Measurements from ENCODE around the gene NR6A1. TPM values are rescaled to one million over a fixed set of nuclear protein-coding genes. Genes with fewer than 3 reads are reported as not detected.
"Not testable (repeated sequence)": the region's sequence is repeated elsewhere in the genome, so short reads cannot be mapped to it uniquely, and the experiment has no call there.

NR6A1 gene
- total RNA-seq, 1 donor from 2014 or later: 1.2 TPM

- Histone ChIP-seq H3K4me1 (no peaks in the 10 kb centered on the region), H3K9me3 (no peaks in the 10 kb centered on the region), H3K4me3 (no peak overlapping the region), H3K27ac (no peak overlapping the region), H3K36me3 (no peaks in the 10 kb centered on the region), H3K27me3 (no peaks in the 10 kb centered on the region)
- no peak for TF ChIP-seq POLR2A (IDR thresholded peaks at IDR 0.05)
- TF ChIP-seq, protein P1, sequence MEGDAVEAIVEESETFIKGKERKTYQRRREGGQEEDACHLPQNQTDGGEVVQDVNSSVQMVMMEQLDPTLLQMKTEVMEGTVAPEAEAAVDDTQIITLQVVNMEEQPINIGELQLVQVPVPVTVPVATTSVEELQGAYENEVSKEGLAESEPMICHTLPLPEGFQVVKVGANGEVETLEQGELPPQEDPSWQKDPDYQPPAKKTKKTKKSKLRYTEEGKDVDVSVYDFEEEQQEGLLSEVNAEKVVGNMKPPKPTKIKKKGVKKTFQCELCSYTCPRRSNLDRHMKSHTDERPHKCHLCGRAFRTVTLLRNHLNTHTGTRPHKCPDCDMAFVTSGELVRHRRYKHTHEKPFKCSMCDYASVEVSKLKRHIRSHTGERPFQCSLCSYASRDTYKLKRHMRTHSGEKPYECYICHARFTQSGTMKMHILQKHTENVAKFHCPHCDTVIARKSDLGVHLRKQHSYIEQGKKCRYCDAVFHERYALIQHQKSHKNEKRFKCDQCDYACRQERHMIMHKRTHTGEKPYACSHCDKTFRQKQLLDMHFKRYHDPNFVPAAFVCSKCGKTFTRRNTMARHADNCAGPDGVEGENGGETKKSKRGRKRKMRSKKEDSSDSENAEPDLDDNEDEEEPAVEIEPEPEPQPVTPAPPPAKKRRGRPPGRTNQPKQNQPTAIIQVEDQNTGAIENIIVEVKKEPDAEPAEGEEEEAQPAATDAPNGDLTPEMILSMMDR (IDR thresholded peaks at IDR 0.05): no peak
- TF ChIP-seq POLR2AphosphoS5 (IDR thresholded peaks at IDR 0.05; ENCODE audit: insufficient read depth in 1 of 2, low read depth in 1 of 2): no peak
- DNase-seq (ENCODE audit: extremely low spot score in 2 of 2): no peak
- intact Hi-C loops (cut with DNase I): no loop called here
These were observed 29.4 kb downstream of the NR6A1 start for GRCh38 chr9:124741662-124742061.

DNA sequence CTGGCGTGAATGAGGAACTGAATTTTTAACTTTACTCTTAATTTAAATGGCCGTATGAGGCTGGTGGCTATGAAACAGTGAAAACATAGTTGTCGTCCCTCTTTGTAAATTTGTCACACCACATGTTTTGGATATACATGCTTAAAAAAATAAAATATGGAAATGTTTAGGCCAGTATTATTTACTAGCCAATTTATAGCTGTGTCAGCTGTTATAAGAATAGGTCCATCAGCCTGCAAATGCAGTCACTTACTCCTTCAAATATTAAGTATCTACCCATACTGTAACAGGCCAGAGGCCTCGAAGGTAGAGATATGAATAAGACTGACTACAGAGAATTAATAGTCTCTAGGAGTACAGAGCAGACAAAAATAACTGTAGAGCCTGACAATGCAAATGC lies 30.0 kb downstream of the NR6A1 start:
- H3K4me1 ChIP-seq: no peaks in the 10 kb centered on the region
- H3K9me3 ChIP-seq: no peaks in the 10 kb centered on the region
- TF ChIP-seq, protein P1 (IDR thresholded peaks at IDR 0.05): no peak
- TF ChIP-seq POLR2A (IDR thresholded peaks at IDR 0.05): no peak
- no peak for DNase-seq (ENCODE audit: extremely low spot score in 2 of 2)
- intact Hi-C loops (cut with DNase I): no loop called here
- H3K4me3 ChIP-seq: no peak overlapping the region
- no peak overlapping the region for H3K27ac ChIP-seq
- H3K36me3 ChIP-seq: no peaks in the 10 kb centered on the region
- no peaks in the 10 kb centered on the region for H3K27me3 ChIP-seq

- no peak for DNase-seq (ENCODE audit: extremely low spot score in 2 of 2)
- TF ChIP-seq, protein P1 (IDR thresholded peaks at IDR 0.05): no peak
- TF ChIP-seq POLR2AphosphoS5 (IDR thresholded peaks at IDR 0.05; ENCODE audit: insufficient read depth in 1 of 2, low read depth in 1 of 2) (no peak), POLR2A (IDR thresholded peaks at IDR 0.05) (no peak)
These were observed 31.8 kb downstream of the NR6A1 start for GRCh38 chr9:124739360-124739759.

GRCh38 chr9:124738075-124738474 lies 33.0 kb downstream of the NR6A1 start:
- H3K36me3 ChIP-seq; H3K4me3 ChIP-seq; DNase-seq (ENCODE audit: extremely low spot score in 2 of 2); H3K9me3 ChIP-seq; intact Hi-C loops (cut with DNase I); H3K27ac ChIP-seq; H3K27me3 ChIP-seq; H3K4me1 ChIP-seq: not testable (repeated sequence)

More at GRCh38 chr9:124739360-124739759, 31.8 kb downstream of the NR6A1 start:
- Histone ChIP-seq H3K9me3 (no peaks in the 10 kb centered on the region), H3K4me1 (no peaks in the 10 kb centered on the region), H3K27ac (no peak overlapping the region), H3K36me3 (no peaks in the 10 kb centered on the region), H3K27me3 (no peaks in the 10 kb centered on the region), H3K4me3 (no peak overlapping the region)
- intact Hi-C loops (cut with DNase I): no loop called here

DNA sequence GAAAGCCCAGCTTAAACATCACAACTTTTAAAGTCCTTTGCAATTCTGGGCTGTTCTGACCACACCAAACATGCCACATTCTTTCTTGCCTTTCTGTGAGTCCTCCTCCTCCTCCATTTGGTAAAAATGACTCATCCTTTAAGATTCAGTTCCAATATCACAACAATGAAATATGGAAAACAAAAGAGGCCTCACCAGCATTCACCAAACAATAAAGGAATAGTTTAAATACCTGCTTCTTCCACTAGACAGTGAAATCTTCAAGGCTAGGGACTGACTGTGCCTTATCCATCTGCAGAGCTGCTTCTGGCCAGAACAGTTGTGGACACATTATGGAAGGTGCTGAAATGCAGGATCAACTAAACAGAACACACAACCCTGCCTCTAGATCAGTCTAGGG lies 36.0 kb downstream of the NR6A1 start:
- TF ChIP-seq POLR2A (IDR thresholded peaks at IDR 0.05) (no peak), POLR2AphosphoS5 (IDR thresholded peaks at IDR 0.05; ENCODE audit: insufficient read depth in 1 of 2, low read depth in 1 of 2) (no peak)
- TF ChIP-seq, protein P1 (IDR thresholded peaks at IDR 0.05): no peak
- H3K4me3 ChIP-seq: no peak overlapping the region
- H3K4me1 ChIP-seq: no peaks in the 10 kb centered on the region
- no peaks in the 10 kb centered on the region for H3K36me3 ChIP-seq
- intact Hi-C loops (cut with DNase I): no loop called here
- DNase-seq (ENCODE audit: extremely low spot score in 2 of 2): no peak
- H3K9me3 ChIP-seq: no peaks in the 10 kb centered on the region
- no peaks in the 10 kb centered on the region for H3K27me3 ChIP-seq
- H3K27ac ChIP-seq: no peak overlapping the region

DNA sequence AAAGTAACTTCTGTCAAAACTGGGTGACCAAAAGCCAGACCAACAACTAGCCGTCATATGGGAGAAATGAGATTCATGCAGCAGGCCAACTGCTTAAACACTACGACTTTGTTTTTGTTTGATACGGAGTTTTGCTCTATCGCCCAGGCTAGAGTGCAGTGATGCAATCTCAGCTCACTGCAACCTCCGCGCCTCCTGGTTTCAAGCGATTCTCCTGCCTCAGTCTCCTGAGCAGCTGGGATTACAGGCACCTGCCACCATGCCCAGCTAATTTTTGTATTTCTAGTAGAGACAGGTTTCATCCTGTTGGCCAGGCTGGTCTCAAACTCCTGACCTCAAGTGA lies 36.4 kb downstream of the NR6A1 start:
- H3K27ac ChIP-seq; H3K4me3 ChIP-seq; intact Hi-C loops (cut with DNase I); DNase-seq (ENCODE audit: extremely low spot score in 2 of 2); H3K4me1 ChIP-seq; H3K27me3 ChIP-seq; H3K9me3 ChIP-seq; H3K36me3 ChIP-seq: not testable (repeated sequence)
